ENCODE measurements around the gene MARK1.

Gene MARK1

DNA sequence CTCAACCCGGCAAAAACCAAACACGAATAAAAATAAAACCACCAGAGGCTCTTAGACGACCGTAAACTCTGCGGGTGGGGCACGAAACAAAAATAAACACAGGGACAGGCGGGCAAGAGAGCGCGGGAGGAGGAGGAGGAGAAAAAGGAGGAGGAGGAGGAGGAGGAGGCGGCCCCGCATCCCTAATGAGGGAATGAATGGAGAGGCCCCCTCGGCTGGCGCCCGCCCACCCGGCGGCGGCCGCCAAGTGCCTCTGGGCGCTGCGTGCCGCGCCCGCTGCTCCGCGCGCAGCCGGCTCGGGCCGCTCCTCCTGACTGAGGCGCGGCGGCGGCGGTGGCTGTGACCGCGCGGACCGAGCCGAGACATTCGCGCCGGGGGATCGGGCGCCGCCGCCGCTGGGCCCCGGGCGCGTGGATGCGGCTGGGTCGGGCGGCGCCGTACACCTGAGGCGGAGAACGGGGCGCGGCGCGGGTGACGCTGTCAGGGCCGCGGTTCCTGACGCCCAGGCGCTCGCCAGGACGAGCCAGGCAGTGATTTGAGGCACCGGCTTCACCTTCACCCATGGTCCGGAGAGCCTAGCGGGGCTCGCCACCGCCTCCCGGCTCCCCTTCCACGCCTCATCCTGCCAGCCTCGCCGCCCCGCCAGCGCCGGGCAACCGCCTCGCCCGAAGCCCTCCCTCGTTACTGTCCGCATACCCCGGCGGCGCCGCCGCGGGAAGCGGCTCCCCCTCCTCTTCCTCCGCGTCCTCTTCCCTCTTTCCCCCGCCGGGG, at the start of gene MARK1:
Gene MARK1, plus strand, starts transcription at position 229 of the 771 bp plus-strand sequence. CDS start 687 bp downstream, outside the sequence.
- no peak for DNase-seq (ENCODE audit: low read depth)

DNA sequence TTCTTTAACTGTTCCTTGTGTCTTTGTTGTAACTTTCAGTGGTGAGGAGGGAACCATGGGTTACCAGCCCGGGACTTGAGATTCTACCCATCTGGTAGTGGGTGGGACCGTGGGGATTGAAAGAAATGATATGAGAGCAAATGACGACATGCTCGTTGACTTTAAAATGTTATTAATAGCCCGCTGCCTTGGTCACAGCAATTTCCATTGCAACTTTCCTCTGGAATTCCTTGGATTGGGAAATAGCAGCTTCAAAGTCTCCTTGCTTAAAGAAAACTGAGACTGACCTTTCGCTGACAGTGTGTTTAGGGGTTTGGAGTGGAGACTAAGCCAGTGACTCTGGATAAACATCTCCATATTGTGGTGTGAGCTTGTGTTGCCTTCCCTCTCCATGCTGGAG, 44.2 kb upstream of the MARK1 start:
- DNase-seq (ENCODE audit: low read depth): no peak

DNA sequence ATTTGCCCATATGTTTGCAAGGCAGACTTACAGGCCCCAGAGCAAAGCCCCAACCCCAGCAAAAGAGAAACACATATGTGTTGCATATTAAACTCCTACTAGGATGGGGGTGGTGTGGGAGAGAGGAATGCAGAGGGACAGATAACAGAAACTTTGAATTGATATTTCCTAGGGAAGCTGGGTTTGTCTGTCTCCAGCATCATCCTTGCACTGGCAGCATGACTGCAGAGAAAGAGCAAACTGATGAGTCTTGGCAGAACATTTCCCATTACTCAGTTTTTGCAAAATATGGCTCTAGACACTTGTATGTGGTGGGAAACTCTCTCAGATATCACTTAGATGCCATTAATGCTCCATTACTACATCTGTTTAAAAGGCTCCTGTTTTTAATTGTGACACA, 43.8 kb upstream of the MARK1 start:
- DNase-seq (ENCODE audit: low read depth): no peak

DNA sequence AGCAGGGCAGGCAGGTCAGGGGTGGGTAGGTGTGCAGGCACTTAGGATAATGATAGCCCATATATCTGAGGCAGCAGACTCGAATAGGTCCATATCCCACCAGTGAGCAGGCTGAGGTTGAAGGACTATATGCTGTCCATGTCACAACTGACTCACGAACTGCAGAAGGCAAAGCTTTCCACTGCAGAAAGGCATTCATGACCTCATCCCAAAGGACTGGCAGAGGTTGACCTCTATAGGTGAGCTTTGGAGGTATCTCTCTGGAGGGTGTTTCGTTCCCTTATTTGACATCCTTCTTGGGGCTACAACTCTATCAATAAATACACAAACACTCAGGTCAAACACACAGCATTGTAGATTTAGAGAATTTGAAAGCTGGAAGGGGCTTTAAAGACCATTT, 42.8 kb upstream of the MARK1 start:
- no peak for DNase-seq (ENCODE audit: low read depth)

DNA sequence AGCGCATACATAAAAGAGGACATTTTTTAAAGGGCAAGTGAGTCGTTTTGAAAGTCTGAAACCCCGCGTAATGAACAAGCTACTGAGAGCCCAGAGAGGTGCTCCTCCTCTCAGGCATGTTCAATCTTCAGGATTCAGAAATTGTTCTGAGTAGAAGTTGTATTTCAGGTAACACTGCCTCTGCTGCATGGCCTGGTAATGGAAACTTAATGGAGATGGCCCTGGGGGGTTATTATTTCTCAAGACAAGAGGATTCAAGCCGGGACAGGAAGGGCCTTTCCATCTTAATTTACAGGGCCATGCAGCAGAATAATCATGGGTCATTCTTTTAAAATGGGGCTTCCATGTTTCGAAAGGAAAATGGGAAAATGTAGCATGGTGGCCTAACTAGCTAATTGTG, 42.1 kb upstream of the MARK1 start:
- no peak for DNase-seq (ENCODE audit: low read depth)

DNA sequence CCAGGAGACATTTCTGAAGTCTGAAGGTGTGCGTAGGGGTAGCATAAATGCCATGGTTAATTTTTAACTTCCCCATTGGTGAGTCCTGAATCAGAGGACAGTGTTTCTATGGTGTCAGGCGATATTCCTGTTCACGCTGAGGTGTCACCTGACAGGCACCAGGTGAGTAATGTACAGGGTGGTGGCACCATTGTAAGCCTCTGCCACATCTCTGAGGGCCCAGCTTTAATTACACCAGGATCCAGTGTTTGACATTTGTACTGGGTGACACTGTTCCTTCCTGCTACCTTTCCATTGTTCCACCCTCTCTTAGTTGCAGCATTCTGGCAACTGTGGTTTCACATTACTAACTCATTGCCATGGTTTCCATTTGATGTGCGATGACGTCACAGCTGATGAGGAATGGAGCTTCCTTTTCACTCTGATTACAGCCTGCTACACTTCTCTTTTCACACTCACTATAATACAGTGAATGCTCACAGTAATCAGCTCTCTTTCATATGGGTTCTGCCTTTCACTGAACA, 40.6 kb upstream of the MARK1 start:
- no peak for DNase-seq (ENCODE audit: low read depth)

DNA sequence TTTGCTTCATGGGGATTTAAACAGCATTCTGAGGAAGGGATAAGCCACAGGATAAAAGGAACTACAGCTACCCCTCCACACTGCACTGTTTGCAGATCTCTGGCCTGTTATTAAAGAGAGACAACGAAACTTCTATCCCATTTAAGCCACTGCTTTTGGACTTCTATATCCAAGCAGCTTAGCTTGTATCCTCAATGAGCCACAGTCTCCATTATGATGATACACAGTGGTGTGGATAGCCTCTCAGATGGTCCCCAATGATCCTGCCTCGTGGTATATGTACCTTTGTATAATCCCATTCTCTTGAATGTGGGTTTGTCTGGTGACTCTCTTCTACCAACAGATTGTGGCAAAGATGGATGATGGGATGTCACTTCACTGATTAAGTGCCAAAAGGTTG, 36.0 kb upstream of the MARK1 start:
- DNase-seq (ENCODE audit: low read depth): no peak

DNA sequence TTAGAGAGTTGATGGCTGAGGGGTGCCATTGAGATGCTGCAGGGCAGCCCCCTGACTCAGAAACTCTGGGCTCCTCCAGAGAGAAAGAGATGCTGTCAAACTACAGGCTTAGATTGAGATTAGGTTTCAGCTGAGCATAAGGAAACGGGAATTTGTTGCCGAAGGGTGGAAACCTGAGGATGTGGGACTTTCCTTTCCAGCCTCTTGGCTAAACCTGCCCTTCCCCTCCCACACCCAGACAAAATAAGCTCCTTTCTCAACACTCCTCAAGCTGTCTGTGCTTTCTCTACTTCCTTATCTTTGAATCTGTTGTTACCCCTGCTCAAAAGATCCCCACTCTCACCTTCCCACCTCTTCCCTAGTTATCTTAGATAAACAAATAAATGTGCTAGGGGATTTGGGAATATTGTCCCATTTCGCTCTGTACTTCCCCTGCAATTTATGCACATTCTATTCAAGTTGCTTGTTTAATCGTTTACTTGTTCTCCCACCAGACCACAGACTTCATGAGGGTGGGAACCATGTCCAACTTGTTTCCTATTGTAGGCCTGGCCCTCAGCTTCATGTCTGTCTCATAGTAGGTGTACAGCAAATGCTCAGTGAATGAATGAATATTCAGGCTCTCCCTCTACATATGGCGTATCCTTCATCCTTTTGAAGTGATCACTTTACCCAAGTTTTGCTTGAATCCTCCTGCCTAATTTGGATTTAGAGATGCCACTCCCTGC, 30.6 kb upstream of the MARK1 start:
- no peak for DNase-seq (ENCODE audit: low read depth)

DNA sequence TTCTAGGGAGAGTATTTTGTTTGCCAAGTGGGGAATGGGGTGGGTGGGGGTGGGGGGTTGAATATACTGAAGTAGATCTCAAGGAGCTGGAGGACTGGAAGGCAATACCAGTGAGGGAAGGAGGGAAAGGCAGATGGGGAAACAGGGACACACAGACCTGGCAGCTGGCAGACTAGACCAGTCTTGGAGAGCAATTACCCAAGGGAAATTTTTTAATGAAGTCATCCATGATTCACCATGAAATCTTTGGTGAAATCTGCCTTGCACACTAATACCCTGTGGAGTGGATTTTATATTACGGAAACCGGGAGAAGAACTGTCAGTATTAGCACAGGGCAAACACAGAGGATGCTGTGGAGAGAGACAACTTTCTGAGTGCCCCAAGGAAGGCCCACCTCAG, 29.7 kb upstream of the MARK1 start:
- no peak for DNase-seq (ENCODE audit: low read depth)

DNA sequence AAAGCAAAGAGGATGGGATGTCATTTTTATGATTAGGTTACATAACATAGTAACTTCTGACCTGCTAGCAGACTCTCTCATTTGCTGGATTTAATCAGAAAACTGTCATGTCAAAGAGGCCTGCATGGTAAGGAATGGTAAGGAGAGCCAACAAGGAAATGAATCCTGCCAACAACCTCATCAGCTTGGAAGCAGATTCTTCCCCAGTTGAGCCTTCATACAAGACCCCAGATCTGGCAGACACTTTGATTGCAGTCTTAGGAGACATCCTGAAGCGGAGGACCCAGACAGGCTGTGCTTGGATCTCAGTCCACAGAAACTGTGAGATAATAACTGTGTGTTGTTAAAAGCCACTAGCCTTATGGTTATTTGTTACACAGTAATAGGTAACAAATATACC, 27.6 kb upstream of the MARK1 start:
- no peak for DNase-seq (ENCODE audit: low read depth)

DNA sequence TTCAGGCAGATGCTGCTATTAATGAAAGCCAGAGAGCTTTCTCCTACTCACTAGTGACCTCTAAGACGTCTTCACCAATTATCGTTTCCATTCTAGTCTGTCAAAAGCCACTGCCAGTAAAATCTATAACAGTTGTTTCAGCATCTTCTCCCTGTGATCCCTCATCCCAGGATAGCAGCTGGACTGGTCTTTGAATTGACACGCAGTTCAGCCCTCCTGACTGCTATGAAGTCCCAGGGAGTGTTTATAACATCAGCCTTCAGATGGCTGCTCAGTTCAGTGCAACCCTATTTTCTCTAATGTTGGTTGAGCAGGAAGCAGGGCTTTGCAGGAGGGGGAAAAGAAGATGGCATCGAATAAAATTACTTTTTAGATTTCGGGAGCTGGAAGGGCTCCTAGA, 23.6 kb upstream of the MARK1 start:
- no peak for DNase-seq (ENCODE audit: low read depth)

DNA sequence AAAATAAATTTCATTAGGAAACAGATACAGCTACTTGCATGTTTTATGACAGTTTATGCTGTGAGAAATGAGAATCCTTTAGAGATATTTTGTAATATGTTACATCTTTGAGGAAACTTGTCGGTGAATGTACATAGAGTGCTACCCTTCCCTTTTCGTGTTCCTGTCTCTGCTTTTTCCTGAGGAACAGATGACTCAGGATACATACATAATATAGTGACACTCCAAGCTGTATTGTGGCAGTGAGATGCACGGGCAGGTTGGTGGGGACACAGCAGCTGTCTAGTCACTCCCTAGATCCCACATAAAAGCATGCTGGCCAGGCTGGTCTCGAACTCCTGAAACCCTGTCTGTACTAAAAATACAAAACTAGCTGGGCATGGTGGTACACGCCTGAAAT, 20.9 kb upstream of the MARK1 start:
- DNase-seq (ENCODE audit: low read depth): no peak

DNA sequence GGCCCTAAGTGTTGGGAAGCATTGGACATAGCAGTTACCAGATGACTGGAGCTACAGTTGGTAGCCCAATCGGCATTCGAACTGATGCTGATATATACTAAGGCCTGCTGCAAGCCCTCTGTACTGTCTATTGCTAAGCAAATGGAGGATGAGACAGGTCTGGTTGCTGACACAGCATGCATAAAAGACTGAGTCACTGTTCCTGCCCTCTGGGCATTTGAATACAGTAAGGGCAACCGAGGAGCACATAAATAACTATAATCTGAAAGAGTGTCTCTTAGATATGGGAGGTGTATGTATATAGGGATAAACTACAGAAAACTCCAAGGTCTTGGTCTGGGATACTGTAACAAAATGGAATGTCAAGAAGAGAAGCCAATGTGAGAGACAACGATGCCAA, 16.8 kb upstream of the MARK1 start:
- no peak for DNase-seq (ENCODE audit: low read depth)

DNA sequence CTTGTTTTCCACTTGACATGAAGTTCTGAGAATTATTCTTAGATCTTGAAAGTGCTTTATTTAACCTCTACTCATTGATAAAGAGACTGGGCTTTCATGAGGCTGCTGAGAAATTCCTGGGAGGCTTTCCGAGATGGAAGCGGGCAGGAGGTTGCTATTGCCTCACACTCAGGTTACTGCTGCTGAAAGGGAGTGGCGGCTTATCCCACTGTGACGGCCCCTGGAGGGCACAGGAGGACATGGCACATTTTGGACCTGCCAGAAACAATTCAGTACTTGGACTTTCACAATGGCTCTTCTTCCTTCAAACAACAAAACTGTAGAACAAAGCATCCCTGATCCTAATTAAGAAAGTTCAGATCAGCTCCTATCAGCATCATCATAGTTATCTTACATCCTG, 16.2 kb upstream of the MARK1 start:
- DNase-seq (ENCODE audit: low read depth): no peak

DNA sequence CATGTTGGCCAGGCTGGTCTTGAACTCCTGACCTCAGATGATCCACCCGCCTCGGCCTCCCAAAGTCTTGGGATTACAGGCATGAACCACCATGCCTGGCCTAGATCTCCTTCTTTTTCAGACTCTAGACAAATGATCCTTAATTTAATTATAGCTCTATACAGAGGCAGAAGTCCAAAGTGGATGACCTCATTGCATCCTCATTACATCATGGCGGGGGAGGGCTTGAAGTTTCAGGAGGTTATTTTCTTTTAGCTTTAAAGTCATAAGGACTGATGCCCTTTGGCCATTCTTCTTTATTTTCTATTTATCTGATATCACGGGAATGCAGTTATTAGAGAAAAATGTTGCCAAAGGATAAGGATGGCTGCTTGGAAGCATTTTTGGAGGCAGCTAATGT, 14.1 kb upstream of the MARK1 start:
- DNase-seq (ENCODE audit: low read depth): no peak

DNA sequence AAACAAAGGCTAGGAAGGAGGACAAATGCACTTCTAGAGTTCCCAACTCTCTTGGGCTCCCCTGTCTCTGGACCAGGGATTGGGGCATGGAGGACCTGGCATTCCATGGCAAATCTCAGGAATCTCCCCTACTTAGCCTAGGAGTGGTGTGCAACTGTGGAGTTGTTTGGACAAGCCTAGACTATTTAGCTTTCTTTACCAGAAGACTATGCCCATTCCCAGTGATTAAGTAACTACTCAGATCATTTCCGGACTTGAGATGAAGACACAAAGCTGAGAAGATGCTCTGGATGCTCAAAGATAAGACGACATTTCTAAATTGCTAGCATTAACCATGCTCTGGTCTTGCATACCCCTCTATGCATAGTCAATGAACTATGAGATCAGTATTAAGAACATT, 13.7 kb upstream of the MARK1 start:
- DNase-seq (ENCODE audit: low read depth): no peak

DNA sequence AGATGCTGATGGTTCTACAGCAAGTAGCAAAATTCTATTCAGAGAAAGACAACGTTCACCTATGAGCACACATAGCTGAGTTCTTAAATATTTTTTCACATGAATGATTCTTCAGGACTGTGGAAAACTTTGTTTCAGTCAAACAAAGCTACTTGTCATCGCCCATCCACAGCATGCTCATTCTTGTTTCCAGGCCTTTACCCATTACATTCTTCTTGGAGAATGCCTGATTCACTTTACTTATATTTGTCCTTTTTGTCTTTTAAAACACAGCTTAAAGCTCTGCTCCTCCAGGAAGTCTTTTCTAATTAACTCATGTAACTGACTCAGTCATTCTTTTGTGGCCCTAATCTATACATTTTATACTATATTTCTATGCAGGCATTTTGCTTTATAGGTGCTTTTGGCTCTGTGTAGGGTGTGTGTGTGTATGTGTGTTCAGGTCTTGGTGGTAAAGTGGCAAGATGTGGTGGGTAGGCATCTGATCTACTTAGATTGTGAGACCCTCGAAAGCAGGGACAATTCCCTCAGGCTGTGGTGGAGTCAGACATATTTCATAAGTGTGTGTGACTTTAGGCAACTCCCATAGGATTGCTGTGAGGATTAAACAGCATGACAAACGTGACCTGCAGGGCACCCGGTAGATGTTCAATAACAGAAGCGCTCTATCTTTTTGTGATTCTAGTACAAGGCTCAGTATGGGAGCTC, 11.8 kb upstream of the MARK1 start:
- no peak for DNase-seq (ENCODE audit: low read depth)

DNA sequence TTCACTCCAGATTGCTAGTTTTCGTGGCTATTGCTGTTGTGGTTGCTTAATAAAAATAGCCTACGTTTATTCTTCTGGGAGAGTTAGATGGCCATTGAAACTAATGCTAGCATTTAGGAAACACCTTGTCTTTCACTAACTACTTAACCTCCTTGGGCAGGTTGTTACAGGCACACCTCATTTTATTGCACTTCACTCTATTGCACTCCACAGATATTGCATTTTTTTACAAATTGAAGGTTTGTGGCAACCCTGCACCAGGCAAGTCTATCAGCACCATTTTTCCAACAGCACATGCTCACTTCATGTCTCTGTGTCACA, 11.3 kb upstream of the MARK1 start:
- DNase-seq (ENCODE audit: low read depth): no peak

DNA sequence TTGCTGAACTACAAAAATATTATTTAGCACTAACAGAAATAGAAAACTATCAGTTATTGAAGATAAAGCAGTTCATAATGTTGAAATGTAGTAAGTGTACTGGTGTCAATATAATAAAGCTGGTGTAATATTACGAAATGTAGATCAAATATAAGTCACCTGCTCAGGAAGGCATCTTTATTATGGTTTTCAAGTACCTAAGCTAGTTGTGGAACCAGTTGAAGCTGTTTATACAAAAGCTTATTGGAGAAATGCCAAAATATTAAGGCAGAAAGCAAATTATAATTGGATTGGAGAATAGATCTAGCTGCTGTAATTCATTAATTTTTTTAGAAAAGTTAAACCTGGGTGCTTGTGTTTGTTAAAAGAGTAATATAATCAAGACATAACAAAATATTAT, 6.2 kb upstream of the MARK1 start:
- no peak for DNase-seq (ENCODE audit: low read depth)

DNA sequence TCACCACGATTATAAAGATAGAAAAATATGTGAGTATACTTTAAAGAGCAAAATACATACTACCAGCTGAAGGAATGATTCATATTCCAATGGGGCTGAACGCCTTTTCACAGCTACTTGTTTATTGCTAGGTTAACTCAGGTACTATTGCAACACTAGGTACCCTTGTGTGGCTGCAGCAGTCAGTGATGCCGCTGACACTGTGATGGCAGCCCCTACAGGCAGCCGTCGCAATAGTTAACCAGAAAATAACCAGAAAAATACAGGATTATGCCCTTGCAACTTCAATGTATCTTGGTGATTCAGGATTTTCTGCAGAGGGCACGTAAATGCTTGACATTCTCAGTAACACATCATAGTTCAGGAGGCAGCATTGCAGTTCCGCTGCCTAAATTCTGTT, 1.6 kb upstream of the MARK1 start:
- DNase-seq (ENCODE audit: low read depth): no peak

DNA sequence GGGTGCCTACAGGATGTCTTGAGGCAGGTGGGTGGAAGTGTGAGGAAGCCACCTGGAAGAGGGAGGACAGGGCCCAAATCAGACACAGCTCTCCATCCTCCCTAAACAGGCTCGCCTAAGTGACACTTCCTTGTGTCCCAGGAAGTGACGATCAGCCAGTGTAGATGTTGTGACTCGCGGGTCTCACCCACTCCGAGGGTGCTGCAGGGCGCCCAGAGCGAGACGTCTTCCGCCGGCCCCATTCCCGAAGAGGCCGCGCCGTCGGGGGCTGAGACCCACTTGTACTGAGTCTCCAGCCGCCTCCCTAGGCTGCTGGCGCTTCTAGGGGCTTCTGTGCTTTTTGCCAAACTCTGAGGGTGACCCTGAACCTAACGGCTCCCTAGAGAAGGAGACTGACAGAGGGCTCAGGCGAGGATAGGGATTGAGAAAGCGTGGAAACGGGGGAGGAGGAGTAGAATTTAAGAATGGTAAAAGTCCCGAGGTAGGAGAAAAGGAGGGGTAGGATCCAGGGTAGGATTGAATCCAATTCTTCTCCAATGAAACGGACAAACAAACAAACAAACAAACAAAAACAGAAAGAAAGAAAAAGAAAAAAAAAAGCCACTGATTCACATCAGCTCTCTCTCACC, 543 bp upstream of the MARK1 start:
- DNase-seq (ENCODE audit: low read depth): no peak

DNA sequence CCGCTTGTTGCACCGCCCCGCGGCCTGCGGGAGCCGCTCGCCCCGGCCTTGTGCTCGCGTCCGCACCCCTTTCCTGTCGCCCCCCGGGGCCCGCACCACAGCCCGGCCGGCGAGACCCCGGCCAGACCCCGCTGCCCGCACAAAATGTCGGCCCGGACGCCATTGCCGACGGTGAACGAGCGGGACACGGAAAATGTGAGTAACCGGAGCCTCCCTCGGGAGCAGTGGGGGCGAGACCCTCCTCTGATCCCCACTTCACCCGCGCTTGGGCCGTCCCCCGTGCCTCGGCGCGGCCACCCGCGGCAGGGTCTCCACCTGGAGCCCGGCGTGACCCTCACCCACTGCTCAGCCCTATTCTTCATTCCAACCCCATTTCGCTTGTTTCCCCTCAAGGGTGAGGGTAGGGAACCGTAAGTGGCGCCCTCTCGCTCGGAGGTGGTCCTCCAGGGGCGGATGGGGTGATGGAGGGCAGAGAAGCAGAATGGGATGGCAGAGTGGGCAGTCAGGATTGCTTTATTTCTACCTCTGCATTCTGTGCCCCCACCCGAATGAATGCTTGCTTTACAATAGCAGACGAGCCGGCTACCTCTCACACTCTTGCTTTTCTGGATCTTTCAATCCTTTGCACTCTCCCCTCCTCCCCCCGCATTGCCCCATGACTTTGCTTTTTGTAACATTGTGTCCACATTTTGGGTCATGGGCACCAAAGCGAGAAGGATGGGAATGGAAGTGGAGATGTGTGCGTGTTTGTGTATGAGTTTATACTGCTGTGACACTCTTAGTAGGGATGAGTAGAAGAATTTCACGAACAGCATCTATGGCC, 954 bp downstream of the MARK1 start:
- DNase-seq (ENCODE audit: low read depth): no peak

Measured in stimulated activated CD8-positive, alpha-beta memory T cell treated with anti-CD3 and anti-CD28 coated beads, Interleukin-4, amount 100 ng/mL, for 24 hours (primary cell).